Central memory CD8-positive, alpha-beta T cell (primary cell): Measurements from ENCODE around the gene CACNA2D1.

Experiments used
- ATAC-seq: fragments of 150-1000 bp; cut with Tn5 transposase; replicated peaks from 2 replicates; pipeline ENCODE4 v1.10.0; 2022; ENCODE audit warnings: mild to moderate bottlenecking, moderate FRiP score, moderate number of reproducible peaks; ENCODE audit not compliant: poor library complexity, severe bottlenecking; ENCODE audit errors: extremely low read depth
- DNase-seq, 2 donors: peaks; one replicate each; pipeline ENCODE4 v3.0.0; 2021; ENCODE audit warnings: low spot score in 2 of 2
- H3K27ac Mint-ChIP-seq: one replicate; pipeline ENCODE4 v1.8.0; 2022; ENCODE audit warnings: low read depth, mild to moderate bottlenecking, moderate library complexity, mixed read lengths
- H3K27me3 Mint-ChIP-seq: one replicate; pipeline ENCODE4 v1.8.0; 2022; ENCODE audit warnings: mixed read lengths
- H3K36me3 Mint-ChIP-seq: one replicate; pipeline ENCODE4 v1.8.0; 2022; ENCODE audit warnings: mild to moderate bottlenecking, moderate library complexity, mixed read lengths; ENCODE audit not compliant: insufficient read depth
- H3K4me1 Mint-ChIP-seq: one replicate; pipeline ENCODE4 v1.8.0; 2022; ENCODE audit warnings: mixed read lengths
- H3K4me3 Mint-ChIP-seq: one replicate; pipeline ENCODE4 v1.8.0; 2022; ENCODE audit warnings: mild to moderate bottlenecking, moderate library complexity, mixed read lengths
- H3K9me3 Mint-ChIP-seq: one replicate; pipeline ENCODE4 v1.8.0; 2022; ENCODE audit warnings: mixed read lengths

CACNA2D1 gene

GRCh38 chr7:81944058-81944457 is 499.5 kb downstream of the CACNA2D1 start:
- Mint-ChIP-seq H3K4me3 (no peak overlapping the region), H3K4me1 (no peaks in the 10 kb centered on the region), H3K36me3 (no peaks in the 10 kb centered on the region), H3K27ac (no peak overlapping the region), H3K27me3 (no peaks in the 10 kb centered on the region), H3K9me3 (peaks cover 31% of the 10 kb centered on the region)
- ATAC-seq, result no peak
- no peak for DNase-seq

DNA sequence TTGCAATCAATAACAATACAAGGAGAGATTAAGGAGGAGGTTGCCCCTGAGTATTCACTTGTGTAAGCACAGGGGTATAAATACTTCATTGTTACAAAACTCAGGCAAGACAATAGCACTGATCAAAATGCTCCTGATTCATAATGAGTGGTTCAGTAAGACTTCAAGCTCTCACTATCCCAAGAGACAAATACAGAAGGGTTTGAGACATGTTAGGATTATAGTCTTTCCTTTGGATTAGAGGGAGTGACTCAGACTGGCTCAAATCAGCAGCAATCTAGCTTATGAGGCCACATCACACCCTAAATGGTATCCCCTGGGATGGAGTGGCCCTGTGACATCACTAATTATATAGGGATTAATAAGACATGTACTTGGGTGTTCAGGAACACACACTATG is 506.5 kb downstream of the CACNA2D1 start:
- no peak overlapping the region for H3K4me3 Mint-ChIP-seq
- no peaks in the 10 kb centered on the region for H3K4me1 Mint-ChIP-seq
- no peak for DNase-seq
- peaks cover 25% of the 10 kb centered on the region for H3K9me3 Mint-ChIP-seq
- no peak overlapping the region for H3K27ac Mint-ChIP-seq
- no peak for ATAC-seq
- H3K36me3 Mint-ChIP-seq, result no peaks in the 10 kb centered on the region
- no peaks in the 10 kb centered on the region for H3K27me3 Mint-ChIP-seq

- Mint-ChIP-seq H3K27me3 (no peaks in the 10 kb centered on the region), H3K4me3 (no peak overlapping the region), H3K4me1 (no peaks in the 10 kb centered on the region), H3K9me3 (peaks cover 13% of the 10 kb centered on the region), H3K36me3 (no peaks in the 10 kb centered on the region), H3K27ac (no peak overlapping the region)
- DNase-seq, result no peak
- no peak for ATAC-seq
Observed at GRCh38 chr7:81934596-81935301, 508.8 kb downstream of the CACNA2D1 start.

GRCh38 chr7:81932936-81933335 is 510.6 kb downstream of the CACNA2D1 start:
- H3K9me3 Mint-ChIP-seq, result peaks cover 4% of the 10 kb centered on the region
- no peaks in the 10 kb centered on the region for H3K4me1 Mint-ChIP-seq
- no peak overlapping the region for H3K27ac Mint-ChIP-seq

DNA sequence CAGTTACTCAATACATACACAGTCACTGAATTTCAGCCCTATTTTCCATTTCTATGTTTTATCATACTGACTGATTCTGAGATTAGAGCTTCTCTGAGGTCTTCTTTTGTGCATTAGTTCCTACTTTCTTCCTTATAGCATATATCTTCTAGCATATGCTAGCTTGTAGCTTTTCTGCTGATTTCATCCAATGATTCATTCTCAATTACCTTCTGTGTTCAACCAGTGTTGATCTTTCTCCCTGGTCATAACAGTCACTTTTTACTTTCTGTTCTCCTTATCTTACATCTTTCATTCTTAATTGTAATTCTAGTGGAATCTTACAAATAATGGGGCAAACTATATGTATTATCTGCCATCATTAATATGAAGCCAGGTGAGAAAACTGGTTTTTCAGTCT is 514.2 kb downstream of the CACNA2D1 start:
- Mint-ChIP-seq H3K27me3 (no peaks in the 10 kb centered on the region), H3K27ac (no peak overlapping the region), H3K9me3 (peaks cover 4% of the 10 kb centered on the region), H3K36me3 (no peaks in the 10 kb centered on the region), H3K4me1 (no peaks in the 10 kb centered on the region), H3K4me3 (no peak overlapping the region)
- ATAC-seq (no peak), DNase-seq (no peak)

More at GRCh38 chr7:81932936-81933335, 510.6 kb downstream of the CACNA2D1 start:
- no peaks in the 10 kb centered on the region for H3K36me3 Mint-ChIP-seq
- DNase-seq, result no peak
- H3K4me3 Mint-ChIP-seq, result no peak overlapping the region
- ATAC-seq, result no peak
- no peaks in the 10 kb centered on the region for H3K27me3 Mint-ChIP-seq

GRCh38 chr7:81926154-81926553 is 517.4 kb downstream of the CACNA2D1 start:
- Mint-ChIP-seq H3K4me1 (no peaks in the 10 kb centered on the region), H3K9me3 (no peaks in the 10 kb centered on the region), H3K4me3 (no peak overlapping the region), H3K27ac (no peak overlapping the region), H3K27me3 (no peaks in the 10 kb centered on the region), H3K36me3 (no peaks in the 10 kb centered on the region)
- DNase-seq (no peak), ATAC-seq (no peak)

DNA sequence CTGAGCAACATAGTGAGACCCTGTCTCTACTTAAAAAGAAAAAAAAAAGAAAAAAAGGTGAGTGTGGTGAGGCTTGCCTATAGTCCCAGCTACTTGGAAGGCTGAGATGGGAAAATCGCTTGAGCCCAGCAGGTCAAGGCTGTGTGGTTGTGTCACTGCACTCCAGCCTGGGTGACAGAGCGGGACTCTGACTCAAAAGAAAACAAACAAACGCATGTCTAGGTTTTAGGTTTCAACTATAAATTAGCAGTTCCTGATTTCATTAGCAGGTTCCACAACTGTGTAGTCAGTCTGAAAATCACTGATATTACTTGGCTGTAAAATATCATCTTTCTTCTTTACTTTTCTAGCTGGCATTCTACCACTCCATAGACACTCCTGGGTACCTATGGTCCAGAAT is 518.0 kb downstream of the CACNA2D1 start:
- H3K4me3 Mint-ChIP-seq, result no peak overlapping the region
- no peaks in the 10 kb centered on the region for H3K9me3 Mint-ChIP-seq
- no peaks in the 10 kb centered on the region for H3K36me3 Mint-ChIP-seq
- H3K27ac Mint-ChIP-seq, result no peak overlapping the region
- ATAC-seq (no peak), DNase-seq (no peak)
- no peaks in the 10 kb centered on the region for H3K27me3 Mint-ChIP-seq
- H3K4me1 Mint-ChIP-seq, result no peaks in the 10 kb centered on the region

GRCh38 chr7:81924494-81924893 is 519.1 kb downstream of the CACNA2D1 start:
- Mint-ChIP-seq H3K4me3 (no peak overlapping the region), H3K9me3 (peaks cover 1% of the 10 kb centered on the region), H3K36me3 (no peaks in the 10 kb centered on the region), H3K27ac (no peak overlapping the region), H3K4me1 (no peaks in the 10 kb centered on the region), H3K27me3 (no peaks in the 10 kb centered on the region)
- ATAC-seq (no peak), DNase-seq (no peak)

DNA sequence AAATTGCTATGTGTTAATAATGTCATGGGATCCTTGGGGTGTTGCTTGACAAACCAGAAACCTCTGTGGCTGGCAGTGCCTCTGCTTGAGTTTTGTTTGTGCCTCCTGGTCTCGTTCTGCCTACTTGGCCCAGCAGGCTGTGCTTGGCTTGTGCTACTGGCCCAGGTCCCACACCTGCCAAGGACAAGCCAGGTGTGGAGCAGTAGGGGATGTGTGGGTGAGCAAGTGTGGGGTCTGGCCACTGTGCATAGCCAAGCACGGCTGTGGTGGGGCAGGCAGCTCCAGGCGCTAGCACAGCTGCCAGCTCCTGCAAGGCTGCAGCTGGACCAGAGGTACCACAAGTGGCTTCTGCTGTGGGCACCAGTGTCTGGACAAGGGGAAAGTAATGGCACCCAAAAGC is 524.1 kb downstream of the CACNA2D1 start:
- Mint-ChIP-seq H3K27me3 (no peaks in the 10 kb centered on the region), H3K4me3 (no peak overlapping the region), H3K36me3 (no peaks in the 10 kb centered on the region), H3K27ac (no peak overlapping the region), H3K9me3 (peaks cover 5% of the 10 kb centered on the region), H3K4me1 (no peaks in the 10 kb centered on the region)
- ATAC-seq (no peak), DNase-seq (no peak)

DNA sequence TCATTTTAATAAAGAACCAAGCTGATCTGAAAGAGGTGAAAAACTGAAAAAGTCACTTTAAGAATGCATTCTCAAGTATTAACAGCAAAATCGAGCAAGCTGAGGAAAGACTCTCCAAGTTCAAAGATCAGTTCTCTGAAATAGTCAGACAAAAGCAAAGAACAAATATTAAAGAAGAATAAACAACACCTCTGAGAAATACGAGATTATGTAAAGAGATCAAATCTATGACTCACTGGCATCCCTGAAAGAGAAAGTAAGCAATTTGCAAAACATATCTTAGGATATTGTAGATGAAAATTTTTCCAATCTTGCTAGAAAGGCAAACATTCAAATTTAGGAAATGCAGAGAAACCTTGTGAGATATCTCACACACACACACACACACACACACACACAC is 535.4 kb downstream of the CACNA2D1 start:
- Mint-ChIP-seq H3K4me1 (no peaks in the 10 kb centered on the region), H3K27ac (no peak overlapping the region), H3K27me3 (no peaks in the 10 kb centered on the region), H3K9me3 (peaks cover 43% of the 10 kb centered on the region), H3K4me3 (no peak overlapping the region), H3K36me3 (no peaks in the 10 kb centered on the region)
- DNase-seq (no peak), ATAC-seq (no peak)

- Mint-ChIP-seq H3K4me3 (no peak overlapping the region), H3K36me3 (no peaks in the 10 kb centered on the region), H3K9me3 (peaks cover 41% of the 10 kb centered on the region), H3K27me3 (no peaks in the 10 kb centered on the region), H3K4me1 (no peaks in the 10 kb centered on the region), H3K27ac (no peak overlapping the region)
- DNase-seq (no peak), ATAC-seq (no peak)
Observed at GRCh38 chr7:81903115-81903514, 540.5 kb downstream of the CACNA2D1 start.

DNA sequence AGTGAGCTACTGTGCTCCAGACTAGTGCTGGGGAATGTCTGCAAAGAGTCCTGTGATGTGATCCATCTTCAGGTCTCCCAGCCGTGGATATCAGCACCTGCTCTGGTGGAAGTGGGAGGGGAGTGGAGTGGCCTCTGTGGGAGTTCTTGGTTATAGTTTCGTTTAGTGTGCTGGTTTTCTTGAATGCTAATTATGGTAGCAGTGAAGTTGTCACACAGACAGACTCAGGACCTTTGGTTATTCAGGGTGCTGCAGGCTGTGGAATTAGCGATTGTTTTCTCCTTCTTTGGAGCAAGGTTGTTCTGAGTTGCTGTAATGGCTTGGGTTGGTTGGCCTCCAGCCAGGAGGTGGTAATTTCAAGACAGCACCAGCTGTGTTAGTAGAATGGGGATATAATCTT is 541.0 kb downstream of the CACNA2D1 start:
- peaks cover 38% of the 10 kb centered on the region for H3K9me3 Mint-ChIP-seq

More for the DNA sequence above, 541.0 kb downstream of the CACNA2D1 start:
- no peaks in the 10 kb centered on the region for H3K36me3 Mint-ChIP-seq
- H3K27me3 Mint-ChIP-seq, result no peaks in the 10 kb centered on the region
- no peaks in the 10 kb centered on the region for H3K4me1 Mint-ChIP-seq
- H3K27ac Mint-ChIP-seq, result no peak overlapping the region
- ATAC-seq (no peak), DNase-seq (no peak)
- H3K4me3 Mint-ChIP-seq, result no peak overlapping the region
